Activated CD8-positive, alpha-beta T cell treated with anti-CD3 and anti-CD28 coated beads for 36 hours (primary cell): ENCODE measurements around the gene NOL3. TPM values are rescaled to one million over a fixed set of nuclear protein-coding genes. Genes with fewer than 3 reads are reported as not detected.

Experiments used
- ATAC-seq: fragments of 200-7000 bp; cut with Tn5 transposase; one replicate; pipeline ENCODE4 v1.10.0; 2021; ENCODE audit warnings: mild to moderate bottlenecking, moderate library complexity
- CTCF ChIA-PET: fragments of 350-600 bp; sonication (Branson Sonifier 250); formaldehyde crosslinking; loops from one replicate; lab custom pipeline; 2021; ENCODE audit warnings: antibody characterized with exemption; lab: Charles Lee
- POLR2A ChIA-PET: fragments of 350-600 bp; sonication (Branson Sonifier 250); formaldehyde crosslinking; loops from one replicate; lab custom pipeline; 2021; ENCODE audit warnings: antibody characterized with exemption; lab: Charles Lee
- DNase-seq: peaks from one replicate; pipeline ENCODE4 v3.0.0-alpha.2; 2020
- H3K27ac Mint-ChIP-seq: one replicate; pipeline ENCODE4 v1.8.0; 2021; ENCODE audit warnings: mild to moderate bottlenecking, mixed read lengths
- H3K27me3 Mint-ChIP-seq: one replicate; pipeline ENCODE4 v1.8.0; 2021; ENCODE audit warnings: mixed read lengths
- H3K36me3 Mint-ChIP-seq: one replicate; pipeline ENCODE4 v1.8.0; 2021; ENCODE audit warnings: low read depth, mixed read lengths
- H3K4me1 Mint-ChIP-seq: one replicate; pipeline ENCODE4 v1.8.0; 2021; ENCODE audit warnings: low read depth, mixed read lengths
- H3K4me3 Mint-ChIP-seq: one replicate; pipeline ENCODE4 v1.8.0; 2021; ENCODE audit warnings: mild to moderate bottlenecking, moderate library complexity, mixed read lengths
- H3K9me3 Mint-ChIP-seq: one replicate; pipeline ENCODE4 v1.8.0; 2021; ENCODE audit warnings: mixed read lengths
- CTCF ChIP-seq: fragments of 200-600 bp; IDR thresholded peaks from one replicate; pipeline ENCODE4 v1.8.0; 2022; ENCODE audit warnings: antibody characterized with exemption, mild to moderate bottlenecking
- intact Hi-C: fragments of 100-400 bp; cut with micrococcal nuclease; formaldehyde crosslinking; loops from one replicate; pipeline ENCODE4 v1.10.0; 2022
- total RNA-seq, 2 experiments: library from RNA; stranded (reverse); gene quantifications; one replicate each; pipeline ENCODE4 v1.2.3, GENCODE V29; 2021

The NOL3 gene
- total RNA-seq, 2 experiments from 2014 or later: 24.5 to 25.3 TPM

- intact Hi-C loops: no loop called here
- Mint-ChIP-seq H3K9me3 (no peaks in the 10 kb centered on the region), H3K4me1 (no peaks in the 10 kb centered on the region), H3K27me3 (no peaks in the 10 kb centered on the region), H3K27ac (no peak overlapping the region), H3K4me3 (no peak overlapping the region), H3K36me3 (peaks cover 4% of the 10 kb centered on the region)
- no peak for TF ChIP-seq CTCF
- DNase-seq: no peak
- ChIA-PET CTCF (interaction anchor here (0.7 to 1.8 kb wide), 4 partner anchors 9 to 28 kb away, joined by 3 to 5 read pairs (median 4); partner anchors contain the start of gene TMEM208), POLR2A (interaction anchor here (0.7 to 2.8 kb wide), 5 partner anchors 10 to 37 kb away, joined by 3 to 10 read pairs (median 4); partner anchors contain the start of gene TMEM208)
- ATAC-seq: no peak
Observed at GRCh38 chr16:67207249-67208091, 37.1 kb downstream of the NOL3 start.

- intact Hi-C loops: no loop called here
- ChIA-PET POLR2A (interaction anchor here (0.7 to 3.0 kb wide), 9 partner anchors 11 to 182 kb away, joined by 3 to 10 read pairs (median 4); partner anchors contain the start of genes E2F4 and TMEM208), CTCF (interaction anchor here (0.7 to 1.8 kb wide), 4 partner anchors 14 to 21 kb away, joined by 3 to 5 read pairs (median 3); partner anchors contain the start of gene TMEM208)
Observed at GRCh38 chr16:67208154-67208896, 38.0 kb downstream of the NOL3 start.

GRCh38 chr16:67209565-67209964 lies 39.2 kb downstream of the NOL3 start:
- POLR2A ChIA-PET: interaction anchor here (0.9 to 3.0 kb wide), 6 partner anchors 14 to 35 kb away, joined by 3 to 9 read pairs (median 4); partner anchors contain the start of gene E2F4
- DNase-seq: no peak

More at GRCh38 chr16:67208154-67208896, 38.0 kb downstream of the NOL3 start:
- ATAC-seq (no peak), DNase-seq (no peak)
- no peaks in the 10 kb centered on the region for H3K27me3 Mint-ChIP-seq
- H3K4me3 Mint-ChIP-seq: no peak overlapping the region
- peaks cover 2% of the 10 kb centered on the region for H3K36me3 Mint-ChIP-seq
- H3K4me1 Mint-ChIP-seq: no peaks in the 10 kb centered on the region
- H3K27ac Mint-ChIP-seq: no peak overlapping the region
- no peak for TF ChIP-seq CTCF
- H3K9me3 Mint-ChIP-seq: no peaks in the 10 kb centered on the region

More at GRCh38 chr16:67209565-67209964, 39.2 kb downstream of the NOL3 start:
- CTCF ChIA-PET: interaction anchor here (0.8 to 1.4 kb wide), 4 partner anchors 14 to 255 kb away, joined by 3 to 5 read pairs (median 3); no protein-coding TSS in a partner anchor
- no peak for TF ChIP-seq CTCF
- Mint-ChIP-seq H3K27ac (no peak overlapping the region), H3K4me3 (no peak overlapping the region), H3K27me3 (no peaks in the 10 kb centered on the region), H3K9me3 (no peaks in the 10 kb centered on the region), H3K4me1 (no peaks in the 10 kb centered on the region), H3K36me3 (peaks cover 2% of the 10 kb centered on the region)
- ATAC-seq: no peak
- intact Hi-C loops: no loop called here
